Right lobe of liver (tissue), 6 donors: ENCODE measurements around the gene BAX. TPM values are rescaled to one million over a fixed set of nuclear protein-coding genes. Genes with fewer than 3 reads are reported as not detected.

Experiments
- ATAC-seq, 4 donors: fragments of 200-7000 bp; cut with Tn5 transposase; one replicate each; pipeline ENCODE4 v1.9.1; 2020; ENCODE audit warnings: mild to moderate bottlenecking in 4 of 4, moderate library complexity in 4 of 4
- DNase-seq, 3 donors: peaks; one replicate each; pipeline ENCODE4 v3.0.0-alpha.2; 2020
- H3K27ac ChIP-seq, 3 donors: fragments of 200-600 bp; one replicate each; pipeline ENCODE4 v1.8.0; 2022
- H3K27me3 ChIP-seq, 2 donors: fragments of 200-600 bp; one replicate each; pipeline ENCODE4 v1.8.0; 2022
- H3K36me3 ChIP-seq, 4 donors: fragments of 200-600 bp; sonication (generic) in 1 of 4; one replicate each; pipeline versions ENCODE4 v1.5.1 to v1.8.0; 2017 to 2022; ENCODE audit warnings: control low read depth in 1 of 4
- H3K4me1 ChIP-seq, 4 donors: fragments of 200-600 bp; sonication (generic) in 1 of 4; one replicate each; pipeline versions ENCODE4 v1.5.1 to v1.8.0; 2017 to 2022; ENCODE audit warnings: control low read depth in 1 of 4
- H3K4me3 ChIP-seq, 3 donors: fragments of 200-600 bp; one replicate each; pipeline ENCODE4 v1.8.0; 2022
- H3K9me3 ChIP-seq, 4 donors: fragments of 200-600 bp; sonication (generic) in 1 of 4; one replicate each; pipeline versions ENCODE4 v1.5.1 to v1.8.0; 2017 to 2022; ENCODE audit warnings: control low read depth in 1 of 4
- POLR2A ChIP-seq: fragments of 450-650 bp; IDR thresholded peaks from one replicate; pipeline ENCODE4 v1.6.1; 2017; ENCODE audit warnings: antibody characterized with exemption, mild to moderate bottlenecking
- WGBS: methylation state at CpG from one replicate; pipeline ENCODE4 v1.1.6; 2018; ENCODE audit warnings: low coverage, low lambda C conversion rate; ENCODE audit not compliant: insufficient coverage; ENCODE audit errors: missing lambda C conversion rate; 5-methylcytosine and 5-hydroxymethylcytosine counted together
- intact Hi-C, 2 donors: fragments of 100-400 bp; cut with DNase I; formaldehyde crosslinking; loops; one replicate each; pipeline versions ENCODE4 v1.11.2 to v1.14.1; 2022
- total RNA-seq, 6 experiments: library from RNA; depleted of rRNA in 2 of 6; stranded (reverse); fragments of >200 nt in 2 of 6; fragmentation: NEBNext Ultra II Directional in 3 of 6; extraction: Animal tissue kit (Norgen Biotek cat#: 25700) in 3 of 6; gene quantifications; one replicate each; pipeline versions ENCODE4 v1.1.0 to v1.2.4, GENCODE V29; 2016 to 2023
- TF ChIP-seq, protein P1 (sequence below), 4 donors: fragments of 200-600 bp in 3 of 4; fragments of 450-650 bp in 1 of 4; IDR thresholded peaks; one replicate each; pipeline versions ENCODE4 v1.5.1 to v1.8.0; 2016 to 2022; ENCODE audit warnings: antibody characterized with exemption in 4 of 4, mild to moderate bottlenecking in 2 of 4
- donor health status: DM: no; HTN: yes; CAD: no.
- donor health status: DM: no; HTN: no; CAD: no.
- donor health status: DM: no; HTN: no; CAD: no.
- donor health status: DM: no; HTN: yes; CAD: no.
- donor health status: DM: no; HTN: yes; CAD: no.

BAX gene
- total RNA-seq, 6 experiments from 2014 or later, result 15.9 to 54.1 (median 30.8) TPM

- H3K27ac ChIP-seq, result no peak overlapping the region
- no peaks in the 10 kb centered on the region for H3K9me3 ChIP-seq
- no peaks in the 10 kb centered on the region for H3K36me3 ChIP-seq
- DNase-seq, result no peak
- TF ChIP-seq, protein P1, sequence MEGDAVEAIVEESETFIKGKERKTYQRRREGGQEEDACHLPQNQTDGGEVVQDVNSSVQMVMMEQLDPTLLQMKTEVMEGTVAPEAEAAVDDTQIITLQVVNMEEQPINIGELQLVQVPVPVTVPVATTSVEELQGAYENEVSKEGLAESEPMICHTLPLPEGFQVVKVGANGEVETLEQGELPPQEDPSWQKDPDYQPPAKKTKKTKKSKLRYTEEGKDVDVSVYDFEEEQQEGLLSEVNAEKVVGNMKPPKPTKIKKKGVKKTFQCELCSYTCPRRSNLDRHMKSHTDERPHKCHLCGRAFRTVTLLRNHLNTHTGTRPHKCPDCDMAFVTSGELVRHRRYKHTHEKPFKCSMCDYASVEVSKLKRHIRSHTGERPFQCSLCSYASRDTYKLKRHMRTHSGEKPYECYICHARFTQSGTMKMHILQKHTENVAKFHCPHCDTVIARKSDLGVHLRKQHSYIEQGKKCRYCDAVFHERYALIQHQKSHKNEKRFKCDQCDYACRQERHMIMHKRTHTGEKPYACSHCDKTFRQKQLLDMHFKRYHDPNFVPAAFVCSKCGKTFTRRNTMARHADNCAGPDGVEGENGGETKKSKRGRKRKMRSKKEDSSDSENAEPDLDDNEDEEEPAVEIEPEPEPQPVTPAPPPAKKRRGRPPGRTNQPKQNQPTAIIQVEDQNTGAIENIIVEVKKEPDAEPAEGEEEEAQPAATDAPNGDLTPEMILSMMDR (IDR thresholded peaks at IDR 0.05), result no peak
- no peak for TF ChIP-seq POLR2A
- intact Hi-C loops, result no loop called here
- no peak for ATAC-seq
- WGBS, result 83% methylated on average over 1 of the region's 2 CpGs
- H3K4me3 ChIP-seq, result no peak overlapping the region
- H3K27me3 ChIP-seq, result no peaks in the 10 kb centered on the region
- no peaks in the 10 kb centered on the region for H3K4me1 ChIP-seq
Measured at GRCh38 chr19:48945817-48946216, 8.9 kb upstream of the BAX start.

DNA sequence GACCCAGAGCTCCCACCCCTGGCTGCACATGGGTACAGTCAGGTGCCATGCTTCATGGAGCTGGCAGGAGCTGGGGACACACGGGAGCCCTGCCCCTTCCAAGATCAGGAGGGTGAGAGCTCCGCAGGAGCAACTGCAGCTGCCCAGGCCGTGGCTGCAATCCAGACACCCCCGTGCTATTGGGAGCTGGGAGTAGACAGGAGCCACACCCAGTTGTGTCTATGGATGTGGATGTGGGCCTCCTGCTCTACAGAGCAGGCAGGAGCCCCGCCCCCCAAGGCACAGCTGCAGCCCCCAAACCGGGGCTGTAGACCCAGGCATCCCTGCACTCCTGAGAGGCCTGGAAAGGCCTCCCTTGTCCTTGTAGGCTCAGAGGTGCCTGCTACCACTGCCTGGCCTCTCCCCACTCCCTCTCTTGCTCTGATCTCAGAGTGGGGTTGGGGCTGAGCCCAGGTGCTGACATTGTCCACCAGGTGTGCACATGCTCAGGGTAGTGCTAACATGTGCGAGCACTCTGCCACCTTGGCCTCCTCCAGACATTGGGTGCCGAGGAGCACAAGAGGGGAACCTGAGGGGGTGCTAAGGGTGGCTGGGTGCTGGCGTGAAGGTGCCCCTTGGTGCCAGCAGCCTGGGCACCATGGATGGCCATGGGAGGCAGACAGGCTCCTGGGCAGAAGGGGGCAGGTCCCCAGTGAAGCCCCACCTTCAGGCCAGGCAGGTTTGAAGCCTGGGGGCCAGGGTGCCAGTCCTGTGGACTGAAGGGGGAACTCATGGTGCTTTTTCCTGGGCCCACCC, 8.0 kb upstream of the BAX start:
- no peaks in the 10 kb centered on the region for H3K9me3 ChIP-seq
- ATAC-seq, result no peak
- no peak overlapping the region for H3K27ac ChIP-seq
- no peaks in the 10 kb centered on the region for H3K36me3 ChIP-seq
- TF ChIP-seq POLR2A, result no peak
- TF ChIP-seq, protein P1 (IDR thresholded peaks at IDR 0.05), result no peak
- no peak for DNase-seq
- no peaks in the 10 kb centered on the region for H3K27me3 ChIP-seq
- H3K4me3 ChIP-seq, result no peak overlapping the region
- intact Hi-C loops, result no loop called here
- H3K4me1 ChIP-seq, result no peaks in the 10 kb centered on the region
- 90% methylated on average over 2 of the region's 9 CpGs for WGBS

DNA sequence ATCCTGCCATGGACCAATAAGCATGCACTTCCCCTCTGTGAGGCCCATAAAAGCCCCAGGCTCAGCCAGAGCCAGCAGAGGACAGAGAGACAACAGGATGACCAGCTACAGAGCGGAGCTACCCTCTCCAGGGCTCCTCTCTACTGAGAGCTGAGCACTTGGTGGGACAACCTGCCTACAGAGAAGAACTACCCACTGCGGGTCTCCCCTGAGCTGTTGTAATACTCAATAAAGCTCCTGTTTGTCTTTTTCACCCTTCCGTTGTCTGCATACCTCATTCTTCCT, 7.5 kb upstream of the BAX start:
- intact Hi-C loops, result no loop called here
- Histone ChIP-seq H3K27ac (no peak overlapping the region), H3K27me3 (no peaks in the 10 kb centered on the region), H3K4me3 (no peak overlapping the region), H3K9me3 (no peaks in the 10 kb centered on the region), H3K36me3 (no peaks in the 10 kb centered on the region), H3K4me1 (no peaks in the 10 kb centered on the region)
- no peak for ATAC-seq
- WGBS, result 67% methylated on average over 2 of the region's 3 CpGs
- DNase-seq, result no peak
- no peak for TF ChIP-seq POLR2A
- TF ChIP-seq, protein P1 (IDR thresholded peaks at IDR 0.05), result no peak

DNA sequence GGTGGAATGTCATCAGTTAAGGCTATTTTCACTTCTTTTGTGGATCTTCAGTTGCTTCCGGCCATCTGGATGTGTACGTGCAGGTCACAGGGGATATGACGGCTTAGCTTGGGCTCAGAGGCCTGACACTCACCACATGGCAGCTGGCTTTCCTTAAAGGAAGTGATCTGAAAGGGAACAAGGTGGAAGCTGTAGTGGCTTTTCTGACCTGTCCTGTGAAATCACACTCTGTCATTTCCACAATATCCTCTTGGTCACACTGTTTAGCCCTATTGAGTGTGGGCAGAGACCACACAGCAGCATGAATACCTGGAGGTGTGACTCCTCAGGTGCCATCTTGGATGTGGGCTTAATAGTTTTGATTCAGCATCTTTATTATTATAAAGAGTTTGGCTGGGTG, 4.5 kb upstream of the BAX start:
- DNase-seq, result no peak
- H3K4me1 ChIP-seq, result no peaks in the 10 kb centered on the region
- TF ChIP-seq, protein P1 (IDR thresholded peaks at IDR 0.05), result no peak
- TF ChIP-seq POLR2A, result no peak
- H3K27ac ChIP-seq, result peak overlapping the region in 2 of 3 donors; percentile 10 to 34
- H3K27me3 ChIP-seq, result no peaks in the 10 kb centered on the region
- H3K9me3 ChIP-seq, result no peaks in the 10 kb centered on the region
- ATAC-seq, result peak in 3 of 4 donors; percentile 14 to 57 (median 46)
- H3K36me3 ChIP-seq, result no peaks in the 10 kb centered on the region
- 63% methylated on average over 3 of the region's 3 CpGs for WGBS
- no peak overlapping the region for H3K4me3 ChIP-seq
- intact Hi-C loops, result no loop called here
